DND-41 (cell line): Measurements from ENCODE around the gene MCM5.

ENCODE experiments used
- ATAC-seq: fragments of 200-7000 bp; cut with Tn5 transposase; 3 replicates; pipeline ENCODE4 v1.9.1; 2021; ENCODE audit warnings: low read depth; ENCODE audit not compliant: insufficient read depth
- DNase-seq: peaks from one replicate; pipeline ENCODE4 v3.0.0-alpha.2; 2020
- H2AFZ ChIP-seq: 2 replicates; pipeline ENCODE4 v1.6.0; 2012; ENCODE audit warnings: low read depth, low read length
- H3K27ac ChIP-seq: 2 replicates; pipeline ENCODE4 v1.5.1; 2012; ENCODE audit warnings: low read length, inconsistent platforms
- H3K27me3 ChIP-seq: fragments of 200-600 bp; sonication (generic); 2 replicates; pipeline ENCODE4 v1.6.0; 2012; ENCODE audit warnings: low read length, mild to moderate bottlenecking, inconsistent platforms; ENCODE audit not compliant: insufficient read depth, poor library complexity
- H3K36me3 ChIP-seq: 2 replicates; pipeline ENCODE4 v1.5.1; 2012; ENCODE audit warnings: low read length, inconsistent platforms; ENCODE audit not compliant: insufficient read depth
- H3K4me1 ChIP-seq: 2 replicates; pipeline ENCODE4 v1.5.1; 2012; ENCODE audit warnings: mild to moderate bottlenecking, low read length; ENCODE audit not compliant: insufficient read depth
- H3K4me2 ChIP-seq: 2 replicates; pipeline ENCODE4 v1.6.0; 2012; ENCODE audit warnings: mild to moderate bottlenecking, moderate library complexity, low read length, inconsistent platforms; ENCODE audit not compliant: insufficient read depth
- H3K4me3 ChIP-seq, 2 experiments: fragments of 200-600 bp in 1 of 2; shearing (Covaris generic) in 1 of 2; 2 replicates each; pipeline ENCODE4 v1.5.1; 2012 to 2016; ENCODE audit warnings: inconsistent platforms in 2 of 2, low read length in 2 of 2, mild to moderate bottlenecking in 2 of 2, low read depth in 1 of 2, moderate library complexity in 1 of 2
- H3K79me2 ChIP-seq: 2 replicates; pipeline ENCODE4 v1.6.0; 2012; ENCODE audit warnings: low read length, inconsistent platforms; ENCODE audit not compliant: insufficient read depth
- H3K9ac ChIP-seq: 2 replicates; pipeline ENCODE4 v1.6.0; 2012; ENCODE audit warnings: low read depth, mild to moderate bottlenecking, inconsistent platforms, low read length, moderate library complexity
- H3K9me3 ChIP-seq: 2 replicates; pipeline ENCODE4 v1.5.1; 2012; ENCODE audit warnings: low read length, moderate library complexity, mild to moderate bottlenecking, inconsistent platforms; ENCODE audit not compliant: insufficient read depth, severe bottlenecking
- H4K20me1 ChIP-seq: 2 replicates; pipeline ENCODE4 v1.6.0; 2012; ENCODE audit warnings: low read length; ENCODE audit not compliant: insufficient read depth
- CTCF ChIP-seq: IDR thresholded peaks from 2 replicates; pipeline ENCODE4 v1.5.1; 2012; ENCODE audit warnings: borderline replicate concordance, low read length, moderate library complexity, mild to moderate bottlenecking; ENCODE audit not compliant: poor library complexity, severe bottlenecking; ENCODE audit errors: extremely low read depth
- EZH2 ChIP-seq: IDR thresholded peaks from 3 replicates; pipeline ENCODE4 v1.6.1; 2012; ENCODE audit warnings: borderline replicate concordance, low read depth, mild to moderate bottlenecking, moderate library complexity, low read length, inconsistent platforms; ENCODE audit not compliant: severe bottlenecking

Gene MCM5

GRCh38 chr22:35377735-35378134 lies 22.2 kb upstream of the MCM5 start:
- H3K4me2 ChIP-seq, result no peak overlapping the region
- TF ChIP-seq CTCF (no peak), EZH2 (no peak)
- no peak for DNase-seq
- no peak overlapping the region for H3K27ac ChIP-seq
- no peaks in the 10 kb centered on the region for H3K36me3 ChIP-seq
- H3K9ac ChIP-seq, result no peak overlapping the region
- no peaks in the 10 kb centered on the region for H3K79me2 ChIP-seq
- H4K20me1 ChIP-seq, result no peaks in the 10 kb centered on the region
- ATAC-seq, result no peak
- H3K4me3 ChIP-seq, result no peak overlapping the region
- no peaks in the 10 kb centered on the region for H3K27me3 ChIP-seq
- H3K9me3 ChIP-seq, result no peaks in the 10 kb centered on the region
- H2AFZ ChIP-seq, result no peak overlapping the region
- peaks cover 10% of the 10 kb centered on the region for H3K4me1 ChIP-seq

- Histone ChIP-seq H3K4me1 (peaks cover 10% of the 10 kb centered on the region), H3K9ac (no peak overlapping the region)
- no peak for DNase-seq
Measured at GRCh38 chr22:35378621-35379020, 21.3 kb upstream of the MCM5 start.

GRCh38 chr22:35379146-35379993 lies 20.6 kb upstream of the MCM5 start:
- no peak overlapping the region for H3K4me2 ChIP-seq

More at GRCh38 chr22:35378621-35379020, 21.3 kb upstream of the MCM5 start:
- H3K9me3 ChIP-seq, result no peaks in the 10 kb centered on the region
- TF ChIP-seq EZH2 (no peak), CTCF (no peak)
- H3K79me2 ChIP-seq, result no peaks in the 10 kb centered on the region
- peaks cover 4% of the 10 kb centered on the region for H3K27me3 ChIP-seq
- no peak overlapping the region for H2AFZ ChIP-seq
- ATAC-seq, result no peak
- no peak overlapping the region for H3K27ac ChIP-seq
- H4K20me1 ChIP-seq, result no peaks in the 10 kb centered on the region
- no peak overlapping the region for H3K4me3 ChIP-seq
- H3K4me2 ChIP-seq, result no peak overlapping the region
- H3K36me3 ChIP-seq, result no peaks in the 10 kb centered on the region

More at GRCh38 chr22:35379146-35379993, 20.6 kb upstream of the MCM5 start:
- H3K4me3 ChIP-seq, result no peak overlapping the region
- H3K27me3 ChIP-seq, result peaks cover 4% of the 10 kb centered on the region
- no peaks in the 10 kb centered on the region for H3K9me3 ChIP-seq
- H2AFZ ChIP-seq, result no peak overlapping the region
- DNase-seq (no peak), ATAC-seq (no peak)
- H3K9ac ChIP-seq, result no peak overlapping the region
- H3K4me1 ChIP-seq, result peaks cover 10% of the 10 kb centered on the region
- TF ChIP-seq CTCF (no peak), EZH2 (no peak)
- H4K20me1 ChIP-seq, result no peaks in the 10 kb centered on the region
- H3K79me2 ChIP-seq, result no peaks in the 10 kb centered on the region
- no peak overlapping the region for H3K27ac ChIP-seq
- H3K36me3 ChIP-seq, result no peaks in the 10 kb centered on the region
